GM11168 (cell line): Measurements from ENCODE around the gene RBMS1.
"Not testable (repeated sequence)": the region's sequence is repeated elsewhere in the genome, so short reads cannot be mapped to it uniquely, and the experiment has no call there.

Source experiments
- in situ Hi-C: fragments of 300-500 bp; cut with MboI; formaldehyde crosslinking; loops from one replicate; pipeline ENCODE4 v1.12.0; 2022; ENCODE audit warnings: low sequenced_read_pairs; ENCODE audit not compliant: unreplicated experiment

RBMS1 gene

GRCh38 chr2:160505256-160505655 lies 11.6 kb upstream of the RBMS1 start:
- in situ Hi-C loops: no loop called here

GRCh38 chr2:160502478-160502877 lies 8.9 kb upstream of the RBMS1 start:
- in situ Hi-C loops: no loop called here

DNA sequence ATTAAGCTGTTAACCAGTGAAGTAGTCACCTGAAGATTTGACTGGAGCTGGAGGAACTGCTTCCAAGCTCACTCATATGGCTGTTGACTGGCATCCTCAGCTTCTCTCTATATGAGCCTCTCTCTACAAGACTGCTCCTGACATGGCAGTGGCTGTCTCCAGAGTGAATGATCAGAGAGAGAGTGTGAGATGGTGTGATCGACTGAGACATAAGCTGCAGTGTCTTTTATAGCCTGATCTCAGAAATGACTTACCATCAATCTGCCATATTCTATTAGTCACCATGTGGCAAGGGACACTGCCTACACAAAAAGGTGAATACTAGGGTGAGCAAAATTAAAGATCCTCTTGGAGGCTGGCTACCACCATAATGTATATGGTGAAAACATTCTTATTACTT lies 7.8 kb upstream of the RBMS1 start:
- in situ Hi-C loops: no loop called here

DNA sequence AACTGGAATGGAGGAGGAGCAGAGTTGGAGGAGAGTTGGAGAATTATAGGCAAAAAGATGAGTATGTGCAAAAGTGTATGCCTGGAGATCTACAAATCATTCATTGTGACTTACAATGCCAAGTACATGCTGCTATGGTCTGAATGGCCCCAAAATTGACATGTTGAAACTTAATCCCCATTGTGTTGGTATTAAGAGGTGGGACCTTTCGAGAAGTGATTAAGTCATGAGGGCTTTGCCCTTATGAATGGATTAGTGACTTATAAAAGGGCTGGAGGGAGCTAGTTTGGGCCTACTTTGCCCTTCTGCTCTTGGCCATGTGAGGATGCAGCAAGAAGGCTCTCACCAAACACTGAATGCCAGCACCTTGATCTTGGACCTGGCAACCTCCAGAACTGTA lies 6.3 kb upstream of the RBMS1 start:
- in situ Hi-C loops: no loop called here

DNA sequence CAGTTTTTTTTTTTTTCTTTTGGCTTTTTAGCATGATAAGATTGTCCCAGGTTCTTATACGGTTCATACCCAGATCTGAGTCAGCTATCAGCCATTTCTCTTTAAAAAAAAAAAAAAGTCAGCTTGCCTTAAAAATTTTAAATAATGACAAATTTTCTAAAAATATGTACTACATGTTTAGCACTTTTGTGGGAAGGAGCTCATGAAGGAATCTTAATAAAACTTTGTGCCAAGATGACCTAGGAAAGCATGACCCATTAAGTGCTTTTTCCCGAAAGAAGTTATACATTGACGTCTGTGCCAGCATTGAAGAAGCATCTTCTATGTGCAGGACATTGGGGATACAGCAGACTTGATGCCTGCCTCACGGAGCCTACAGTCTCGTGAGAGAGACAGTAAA lies 4.5 kb upstream of the RBMS1 start:
- in situ Hi-C loops: no loop called here

DNA sequence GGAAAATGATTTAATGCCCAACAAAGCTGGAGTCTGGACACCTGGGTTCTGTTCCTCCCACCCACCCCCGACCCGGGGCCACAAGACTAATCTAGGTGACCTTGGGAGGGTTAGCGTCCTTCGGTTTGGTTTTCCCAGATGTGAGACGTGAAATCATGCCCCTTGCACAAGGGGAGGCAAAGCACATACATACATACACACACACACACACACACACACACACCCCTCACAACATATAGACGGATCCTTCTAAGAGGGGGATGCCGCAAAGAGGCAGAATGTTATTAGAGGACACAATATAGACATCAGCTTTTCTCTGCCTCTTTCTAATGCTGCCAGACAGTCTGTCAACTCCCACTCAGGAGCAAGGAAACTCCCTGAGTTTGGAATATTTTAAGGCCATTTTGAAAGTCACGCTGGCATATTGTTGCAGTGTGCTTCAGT lies 616 bp upstream of the RBMS1 start:
- in situ Hi-C loops: no loop called here

DNA sequence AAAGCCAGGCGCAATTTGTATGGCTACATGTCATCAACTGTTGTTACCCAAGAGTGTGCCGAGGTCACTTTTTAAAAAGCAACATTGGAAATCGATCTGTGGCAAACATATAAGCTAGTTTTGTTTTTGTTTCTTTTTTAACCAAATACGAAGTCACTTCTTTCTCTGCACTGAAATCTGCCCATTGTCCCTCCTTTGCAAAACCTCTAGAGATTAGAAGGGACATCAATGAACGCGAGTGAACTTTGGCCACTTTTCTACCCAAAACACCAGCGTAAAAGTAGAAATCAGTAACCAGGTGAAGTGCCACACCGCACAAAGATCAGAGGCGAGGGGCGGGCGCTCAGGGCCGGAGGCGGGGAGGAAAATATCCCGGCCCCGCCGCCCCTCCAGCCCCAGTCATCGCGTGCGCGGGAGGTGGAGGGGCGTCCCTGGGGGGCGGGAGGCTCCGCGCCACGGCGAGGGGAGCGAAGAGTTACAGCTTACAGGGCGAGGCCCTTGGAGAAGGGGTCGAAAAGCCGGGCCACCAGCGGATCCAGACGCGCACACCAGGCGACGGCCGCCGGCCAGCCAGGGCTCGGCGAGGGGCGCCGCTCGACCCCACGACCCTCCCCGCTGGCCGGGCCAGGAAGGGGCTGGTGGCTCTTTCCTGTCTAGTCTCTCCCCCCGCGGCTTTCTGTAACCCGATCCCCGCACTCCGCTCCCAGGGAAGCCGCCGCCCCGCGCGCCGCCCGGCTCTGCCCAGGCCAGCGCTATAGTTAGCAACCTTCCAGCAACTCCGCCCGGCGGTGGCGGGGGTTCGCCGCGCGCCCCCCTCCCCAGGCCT lies 993 bp downstream of the RBMS1 start:
- in situ Hi-C loops: no loop called here

GRCh38 chr2:160491911-160492371 lies 1.7 kb downstream of the RBMS1 start:
- in situ Hi-C loops: no loop called here

GRCh38 chr2:160490733-160491685 lies 2.6 kb downstream of the RBMS1 start:
- in situ Hi-C loops: no loop called here

DNA sequence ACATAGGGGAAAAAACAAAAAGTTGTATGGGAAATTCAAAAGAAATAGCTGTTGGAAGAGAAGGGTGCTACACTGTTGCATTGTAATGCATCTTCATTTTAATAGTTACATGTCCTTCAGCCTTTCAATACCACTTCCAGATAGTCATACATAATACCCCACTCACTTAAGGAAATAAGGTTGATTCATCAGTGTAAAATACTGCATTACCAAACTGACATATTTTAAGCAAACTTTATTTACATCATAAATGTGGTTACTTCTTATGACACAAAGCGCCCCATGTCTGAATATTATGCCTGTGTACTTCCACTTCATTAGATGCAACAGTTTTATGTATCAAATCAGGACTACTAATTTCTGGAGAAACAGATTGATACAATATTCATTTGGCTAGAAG lies 4.5 kb downstream of the RBMS1 start:
- in situ Hi-C loops: no loop called here

DNA sequence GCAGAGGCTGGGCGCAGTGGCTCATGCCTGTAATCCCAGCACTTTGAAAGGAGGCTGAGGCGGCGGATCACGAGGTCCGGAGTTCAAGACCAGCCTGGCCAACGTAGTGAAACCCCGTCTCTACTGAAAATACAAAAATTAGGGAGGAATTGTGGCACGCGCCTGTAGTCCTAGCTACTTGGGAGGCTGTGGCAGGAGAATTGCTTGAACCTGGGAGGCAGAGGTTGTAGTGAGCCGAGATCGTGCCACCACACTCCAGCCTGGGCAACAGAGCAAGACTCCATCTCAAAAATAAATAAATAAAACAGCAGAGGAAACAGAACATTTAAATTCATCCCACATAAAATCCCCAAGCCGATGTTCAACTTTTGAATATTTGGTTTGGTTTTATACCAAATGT lies 5.3 kb downstream of the RBMS1 start:
- in situ Hi-C loops: not testable (repeated sequence)

DNA sequence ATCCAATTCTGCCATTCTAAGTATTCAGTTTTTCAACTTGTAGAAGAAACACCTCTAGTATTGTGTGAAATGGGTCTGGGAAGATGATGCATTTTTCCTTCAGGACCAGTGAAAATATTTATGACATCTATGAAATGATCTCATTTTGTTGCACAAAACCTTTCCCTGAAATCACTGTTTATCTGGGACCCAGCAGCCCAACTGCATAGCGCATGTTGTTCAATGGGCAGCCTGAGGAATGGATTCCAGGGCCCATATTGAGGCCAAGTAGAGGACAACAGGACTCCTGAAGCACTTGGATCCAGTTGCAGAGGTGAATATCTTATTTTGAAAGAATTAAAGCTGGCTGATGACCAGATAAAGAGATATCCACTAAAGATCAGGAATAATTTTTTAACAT lies 7.3 kb downstream of the RBMS1 start:
- in situ Hi-C loops: no loop called here

DNA sequence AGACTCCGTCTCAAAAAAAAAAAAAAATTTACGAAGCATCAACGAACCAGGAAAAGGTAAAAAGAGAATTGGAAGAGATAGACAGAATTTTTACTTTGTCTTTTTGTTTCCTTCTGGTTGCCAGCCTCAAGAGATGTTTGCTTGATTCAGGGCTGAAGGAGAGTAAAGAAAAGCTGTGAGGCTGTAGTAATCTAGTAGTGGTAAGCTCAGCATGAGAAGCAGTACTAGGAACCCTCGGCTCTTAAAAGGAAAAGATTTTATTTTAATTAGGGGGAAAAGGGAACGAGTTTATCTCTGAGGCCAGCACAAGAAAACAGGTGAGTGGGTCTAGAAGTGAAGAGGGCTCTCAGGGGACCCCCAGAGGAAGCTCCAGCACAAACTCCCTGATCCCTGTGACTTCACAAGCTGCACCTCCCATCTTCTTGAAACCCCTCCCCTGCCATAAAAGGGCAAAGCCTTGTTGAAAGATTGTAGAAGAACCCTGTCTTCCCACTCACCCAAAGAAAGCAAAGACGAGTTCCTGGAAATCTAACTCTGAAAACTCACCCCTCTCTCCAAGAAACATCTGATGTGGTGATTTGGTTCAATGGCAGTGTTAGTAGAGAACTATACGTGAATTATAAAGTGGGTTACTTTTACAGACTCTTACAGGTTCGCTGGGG lies 8.6 kb downstream of the RBMS1 start:
- in situ Hi-C loops: no loop called here

- in situ Hi-C loops: no loop called here
These were observed 10.9 kb downstream of the RBMS1 start for GRCh38 chr2:160482673-160483072.

GRCh38 chr2:160479269-160479668 lies 14.3 kb downstream of the RBMS1 start:
- in situ Hi-C loops: no loop called here

- in situ Hi-C loops: no loop called here
These were observed 14.9 kb downstream of the RBMS1 start for GRCh38 chr2:160478660-160479059.

DNA sequence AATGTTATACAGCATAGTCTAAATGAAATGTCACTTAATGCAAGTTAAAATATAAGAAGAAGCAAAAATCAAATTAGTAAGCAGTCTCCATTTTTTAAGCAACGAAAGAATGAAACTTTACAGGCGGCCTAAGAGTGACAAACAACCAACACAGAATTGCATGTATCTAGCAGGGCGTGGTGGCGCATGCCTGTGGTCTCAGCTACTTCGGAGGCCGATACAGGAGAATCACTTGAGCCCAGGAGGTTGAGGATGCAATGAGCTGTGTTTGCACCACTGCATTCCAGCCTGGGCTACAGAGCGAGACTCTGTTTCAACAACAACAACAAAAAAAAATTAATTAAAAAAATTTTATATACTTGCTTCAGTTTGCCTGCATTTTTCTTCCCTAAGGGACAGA lies 16.6 kb downstream of the RBMS1 start:
- in situ Hi-C loops: no loop called here

- in situ Hi-C loops: no loop called here
These were observed 18.5 kb downstream of the RBMS1 start for GRCh38 chr2:160474891-160475787.

DNA sequence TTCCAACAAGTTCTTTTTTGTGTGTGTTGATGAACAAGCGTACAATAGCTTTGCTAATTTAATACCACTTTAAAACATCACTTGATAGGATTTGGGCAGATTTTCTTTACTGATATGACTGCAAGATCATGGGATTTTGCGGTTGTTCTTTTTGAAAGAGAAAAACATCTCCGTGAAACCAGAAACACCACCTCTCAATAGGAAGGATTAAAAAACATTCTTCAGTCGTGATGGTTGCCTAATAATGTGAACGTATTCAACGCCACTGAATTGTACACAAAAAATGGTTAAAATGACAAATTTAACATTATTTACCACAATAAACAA lies 19.3 kb downstream of the RBMS1 start:
- in situ Hi-C loops: no loop called here
